H1 (cell line): ENCODE results near the gene SLC1A2. TPM values are rescaled to one million over a fixed set of nuclear protein-coding genes. Genes with fewer than 3 reads are reported as not detected.

Experiments used
- CBX8 ChIP-seq: fragments of 300-800, 300-1000 bp; sonication (generic); IDR thresholded peaks from 2 replicates; pipeline ENCODE4 v1.7.1; 2016; ENCODE audit warnings: low read depth, low read length, borderline replicate concordance
- KDM1A ChIP-seq: fragments of 200-600, 300-600 bp; sonication (generic); IDR thresholded peaks from 2 replicates; pipeline ENCODE4 v1.7.1; 2016; ENCODE audit warnings: mild to moderate bottlenecking, low read length, borderline replicate concordance
- NRF1 ChIP-seq: IDR thresholded peaks from 2 replicates; pipeline ENCODE4 v1.6.1; 2011; ENCODE audit warnings: mild to moderate bottlenecking, low read depth, low read length, improper control_type of control experiment
- RNF2 ChIP-seq: fragments of 200-900, 300-1000 bp; sonication (generic); IDR thresholded peaks from 2 replicates; pipeline ENCODE4 v1.7.1; 2016; ENCODE audit warnings: borderline replicate concordance, low read depth, mild to moderate bottlenecking, antibody characterized with exemption, low read length; ENCODE audit not compliant: poor library complexity, severe bottlenecking; ENCODE audit errors: missing control alignments
- SIN3A ChIP-seq, 2 experiments: IDR thresholded peaks in 1 of 2; conservative IDR thresholded peaks in 1 of 2; 2 replicates each; pipeline ENCODE4 v1.6.1; 2011 to 2012; ENCODE audit warnings: low read length in 2 of 2, improper control_type of control experiment in 1 of 2, low read depth in 1 of 2, mild to moderate bottlenecking in 1 of 2
- SP1 ChIP-seq: IDR thresholded peaks from 2 replicates; pipeline ENCODE4 v1.6.1; 2011; ENCODE audit warnings: low read depth, low read length
- YY1 ChIP-seq: IDR thresholded peaks from 2 replicates; pipeline ENCODE4 v1.6.1; 2011; ENCODE audit warnings: low read depth, mild to moderate bottlenecking, low read length
- polyA plus RNA-seq, 7 experiments: library from polyadenylated mRNA; depleted of rRNA in 3 of 7; stranded (reverse) in 5 of 7; unstranded in 2 of 7; fragments of >200 nt in 5 of 7; fragments of 200-250 nt in 2 of 7; gene quantifications; 1 replicate in 5 of 7; 2 replicates in 1 of 7; 4 replicates in 1 of 7; pipeline versions ENCODE4 v1.2.1 to v1.2.3, GENCODE V29; 2011 to 2013; ENCODE audit warnings: missing spikeins in 2 of 7, mixed read lengths in 2 of 7
- total RNA-seq: library from RNA; stranded (reverse); fragmentation: NEBNext Ultra II Directional; extraction: Animal tissue kit (Norgen Biotek cat#: 25700); gene quantifications from 2 replicates; pipeline ENCODE4 v1.2.1, GENCODE V29; 2021
- TF ChIP-seq, protein P1 (sequence below): fragments of 300-600 bp; sonication (generic); IDR thresholded peaks from 2 replicates; pipeline ENCODE4 v1.7.1; 2012; ENCODE audit warnings: low read length, moderate library complexity, mild to moderate bottlenecking, inconsistent platforms; ENCODE audit not compliant: insufficient replicate concordance

Gene SLC1A2
- total and polyA plus RNA-seq, 2 of the 8 experiments (the other 6 are each of a cell fraction or from before 2014, with no cell fraction given) = 0.57 to 1.2 TPM

DNA sequence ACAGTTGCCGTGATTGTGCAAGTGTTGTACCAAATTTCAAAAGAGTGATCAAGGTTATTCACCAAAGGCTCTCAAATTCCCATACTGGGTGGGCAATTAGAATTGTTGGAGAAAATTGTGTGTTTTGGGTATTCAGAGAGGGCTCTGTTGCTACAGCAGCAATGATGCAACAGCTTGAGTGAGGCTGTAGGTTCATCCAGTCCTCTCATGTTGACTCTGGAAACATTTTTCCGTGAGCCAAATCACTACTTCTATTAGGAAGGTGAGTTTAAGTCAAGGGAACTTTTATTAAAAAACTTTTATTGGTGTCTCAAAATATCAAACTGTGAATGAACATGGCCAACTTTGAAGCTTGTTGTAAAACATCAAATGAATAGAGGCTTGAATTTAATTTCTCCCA is 163.8 kb downstream of the SLC1A2 start (continued):
- TF ChIP-seq, protein P1, sequence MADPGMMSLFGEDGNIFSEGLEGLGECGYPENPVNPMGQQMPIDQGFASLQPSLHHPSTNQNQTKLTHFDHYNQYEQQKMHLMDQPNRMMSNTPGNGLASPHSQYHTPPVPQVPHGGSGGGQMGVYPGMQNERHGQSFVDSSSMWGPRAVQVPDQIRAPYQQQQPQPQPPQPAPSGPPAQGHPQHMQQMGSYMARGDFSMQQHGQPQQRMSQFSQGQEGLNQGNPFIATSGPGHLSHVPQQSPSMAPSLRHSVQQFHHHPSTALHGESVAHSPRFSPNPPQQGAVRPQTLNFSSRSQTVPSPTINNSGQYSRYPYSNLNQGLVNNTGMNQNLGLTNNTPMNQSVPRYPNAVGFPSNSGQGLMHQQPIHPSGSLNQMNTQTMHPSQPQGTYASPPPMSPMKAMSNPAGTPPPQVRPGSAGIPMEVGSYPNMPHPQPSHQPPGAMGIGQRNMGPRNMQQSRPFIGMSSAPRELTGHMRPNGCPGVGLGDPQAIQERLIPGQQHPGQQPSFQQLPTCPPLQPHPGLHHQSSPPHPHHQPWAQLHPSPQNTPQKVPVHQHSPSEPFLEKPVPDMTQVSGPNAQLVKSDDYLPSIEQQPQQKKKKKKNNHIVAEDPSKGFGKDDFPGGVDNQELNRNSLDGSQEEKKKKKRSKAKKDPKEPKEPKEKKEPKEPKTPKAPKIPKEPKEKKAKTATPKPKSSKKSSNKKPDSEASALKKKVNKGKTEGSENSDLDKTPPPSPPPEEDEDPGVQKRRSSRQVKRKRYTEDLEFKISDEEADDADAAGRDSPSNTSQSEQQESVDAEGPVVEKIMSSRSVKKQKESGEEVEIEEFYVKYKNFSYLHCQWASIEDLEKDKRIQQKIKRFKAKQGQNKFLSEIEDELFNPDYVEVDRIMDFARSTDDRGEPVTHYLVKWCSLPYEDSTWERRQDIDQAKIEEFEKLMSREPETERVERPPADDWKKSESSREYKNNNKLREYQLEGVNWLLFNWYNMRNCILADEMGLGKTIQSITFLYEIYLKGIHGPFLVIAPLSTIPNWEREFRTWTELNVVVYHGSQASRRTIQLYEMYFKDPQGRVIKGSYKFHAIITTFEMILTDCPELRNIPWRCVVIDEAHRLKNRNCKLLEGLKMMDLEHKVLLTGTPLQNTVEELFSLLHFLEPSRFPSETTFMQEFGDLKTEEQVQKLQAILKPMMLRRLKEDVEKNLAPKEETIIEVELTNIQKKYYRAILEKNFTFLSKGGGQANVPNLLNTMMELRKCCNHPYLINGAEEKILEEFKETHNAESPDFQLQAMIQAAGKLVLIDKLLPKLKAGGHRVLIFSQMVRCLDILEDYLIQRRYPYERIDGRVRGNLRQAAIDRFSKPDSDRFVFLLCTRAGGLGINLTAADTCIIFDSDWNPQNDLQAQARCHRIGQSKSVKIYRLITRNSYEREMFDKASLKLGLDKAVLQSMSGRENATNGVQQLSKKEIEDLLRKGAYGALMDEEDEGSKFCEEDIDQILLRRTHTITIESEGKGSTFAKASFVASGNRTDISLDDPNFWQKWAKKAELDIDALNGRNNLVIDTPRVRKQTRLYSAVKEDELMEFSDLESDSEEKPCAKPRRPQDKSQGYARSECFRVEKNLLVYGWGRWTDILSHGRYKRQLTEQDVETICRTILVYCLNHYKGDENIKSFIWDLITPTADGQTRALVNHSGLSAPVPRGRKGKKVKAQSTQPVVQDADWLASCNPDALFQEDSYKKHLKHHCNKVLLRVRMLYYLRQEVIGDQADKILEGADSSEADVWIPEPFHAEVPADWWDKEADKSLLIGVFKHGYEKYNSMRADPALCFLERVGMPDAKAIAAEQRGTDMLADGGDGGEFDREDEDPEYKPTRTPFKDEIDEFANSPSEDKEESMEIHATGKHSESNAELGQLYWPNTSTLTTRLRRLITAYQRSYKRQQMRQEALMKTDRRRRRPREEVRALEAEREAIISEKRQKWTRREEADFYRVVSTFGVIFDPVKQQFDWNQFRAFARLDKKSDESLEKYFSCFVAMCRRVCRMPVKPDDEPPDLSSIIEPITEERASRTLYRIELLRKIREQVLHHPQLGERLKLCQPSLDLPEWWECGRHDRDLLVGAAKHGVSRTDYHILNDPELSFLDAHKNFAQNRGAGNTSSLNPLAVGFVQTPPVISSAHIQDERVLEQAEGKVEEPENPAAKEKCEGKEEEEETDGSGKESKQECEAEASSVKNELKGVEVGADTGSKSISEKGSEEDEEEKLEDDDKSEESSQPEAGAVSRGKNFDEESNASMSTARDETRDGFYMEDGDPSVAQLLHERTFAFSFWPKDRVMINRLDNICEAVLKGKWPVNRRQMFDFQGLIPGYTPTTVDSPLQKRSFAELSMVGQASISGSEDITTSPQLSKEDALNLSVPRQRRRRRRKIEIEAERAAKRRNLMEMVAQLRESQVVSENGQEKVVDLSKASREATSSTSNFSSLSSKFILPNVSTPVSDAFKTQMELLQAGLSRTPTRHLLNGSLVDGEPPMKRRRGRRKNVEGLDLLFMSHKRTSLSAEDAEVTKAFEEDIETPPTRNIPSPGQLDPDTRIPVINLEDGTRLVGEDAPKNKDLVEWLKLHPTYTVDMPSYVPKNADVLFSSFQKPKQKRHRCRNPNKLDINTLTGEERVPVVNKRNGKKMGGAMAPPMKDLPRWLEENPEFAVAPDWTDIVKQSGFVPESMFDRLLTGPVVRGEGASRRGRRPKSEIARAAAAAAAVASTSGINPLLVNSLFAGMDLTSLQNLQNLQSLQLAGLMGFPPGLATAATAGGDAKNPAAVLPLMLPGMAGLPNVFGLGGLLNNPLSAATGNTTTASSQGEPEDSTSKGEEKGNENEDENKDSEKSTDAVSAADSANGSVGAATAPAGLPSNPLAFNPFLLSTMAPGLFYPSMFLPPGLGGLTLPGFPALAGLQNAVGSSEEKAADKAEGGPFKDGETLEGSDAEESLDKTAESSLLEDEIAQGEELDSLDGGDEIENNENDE = no peak
- TF ChIP-seq RNF2 (no peak), KDM1A (no peak), SP1 (no peak), CBX8 (no peak), YY1 (no peak), NRF1 (no peak), SIN3A (conservative IDR thresholded peaks at IDR 0.05 in 1 of 2, IDR thresholded peaks at IDR 0.05 in 1 of 2; ENCODE audit: low read depth in 1 of 2, low read length in 2 of 2) (no peak)
- TF ChIP-seq, all 59 proteins: peak for 0
